ENCODE data around the gene MAPK6. TPM values are rescaled to one million over a fixed set of nuclear protein-coding genes. Genes with fewer than 3 reads are reported as not detected.

MAPK6 gene
- total and polyA plus RNA-seq, 10 of the 15 experiments (the other 5 are each of a cell fraction or from before 2014, with no cell fraction given): 20.6 to 100 (median 52.6) TPM

DNA sequence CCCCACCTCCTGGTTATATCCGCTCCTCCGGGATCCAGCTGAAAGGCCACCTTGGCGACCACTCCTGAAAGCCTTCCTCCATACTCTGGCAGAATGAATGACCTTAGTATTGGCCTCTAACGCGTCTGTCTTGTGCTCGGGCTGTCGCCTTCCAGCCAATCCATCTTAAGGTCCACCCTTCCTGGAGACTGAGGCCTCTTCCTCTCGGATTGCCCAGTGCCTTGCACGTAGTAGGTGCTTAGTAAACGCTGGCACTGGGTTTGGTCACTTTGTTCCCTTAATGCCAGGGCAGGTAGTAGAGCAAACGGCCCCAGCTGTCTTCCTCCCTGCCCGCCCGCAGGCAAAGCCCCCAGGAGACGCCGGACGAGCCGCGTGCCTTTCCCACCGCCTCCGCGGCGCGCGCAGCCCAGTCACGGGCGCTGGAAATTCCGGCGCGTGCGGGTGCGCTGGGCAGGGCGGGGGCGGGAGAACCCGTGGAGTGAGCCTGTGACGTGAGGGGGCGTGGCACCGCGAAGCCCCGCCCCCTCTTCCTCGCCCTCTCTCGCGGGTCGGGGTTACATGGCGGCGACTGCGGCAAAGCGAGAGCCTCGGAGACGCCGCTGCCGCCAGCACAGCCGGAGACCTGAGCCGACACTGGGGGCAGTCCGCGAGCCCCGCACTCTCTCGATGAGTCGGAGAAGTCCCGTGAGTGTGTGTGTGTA lies at the start of gene MAPK6 (continued):
- TF ChIP-seq, protein P1, sequence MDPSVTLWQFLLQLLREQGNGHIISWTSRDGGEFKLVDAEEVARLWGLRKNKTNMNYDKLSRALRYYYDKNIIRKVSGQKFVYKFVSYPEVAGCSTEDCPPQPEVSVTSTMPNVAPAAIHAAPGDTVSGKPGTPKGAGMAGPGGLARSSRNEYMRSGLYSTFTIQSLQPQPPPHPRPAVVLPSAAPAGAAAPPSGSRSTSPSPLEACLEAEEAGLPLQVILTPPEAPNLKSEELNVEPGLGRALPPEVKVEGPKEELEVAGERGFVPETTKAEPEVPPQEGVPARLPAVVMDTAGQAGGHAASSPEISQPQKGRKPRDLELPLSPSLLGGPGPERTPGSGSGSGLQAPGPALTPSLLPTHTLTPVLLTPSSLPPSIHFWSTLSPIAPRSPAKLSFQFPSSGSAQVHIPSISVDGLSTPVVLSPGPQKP (IDR thresholded peaks at IDR 0.05; ENCODE audit: low read depth, low read length): no peak
- TF ChIP-seq ATF7 (IDR thresholded peaks at IDR 0.05; ENCODE audit: low read depth): no peak
- TF ChIP-seq ESRRA (IDR thresholded peaks at IDR 0.05; ENCODE audit: low read length): no peak
- TF ChIP-seq CEBPB (IDR thresholded peaks at IDR 0.05; ENCODE audit: borderline replicate concordance in 1 of 2, low read depth in 2 of 2, low read length in 2 of 2): no peak
- no peak for TF ChIP-seq ZNF274 (IDR thresholded peaks at IDR 0.05; ENCODE audit: insufficient read depth, insufficient read length)
- TF ChIP-seq MTA3 (IDR thresholded peaks at IDR 0.05; ENCODE audit: borderline replicate concordance, low read length): no peak
- TF ChIP-seq SREBF1 (IDR thresholded peaks at IDR 0.05; ENCODE audit: low read length): no peak; the same call in 1 of the 2 replicates
- TF ChIP-seq ETV6 (conservative IDR thresholded peaks at IDR 0.05 in 1 of 2, IDR thresholded peaks at IDR 0.05 in 1 of 2; ENCODE audit: borderline replicate concordance in 1 of 2, low read depth in 1 of 2): no peak; a peak in 1 of 4 replicates
- peak; percentile 92 to 96; a peak in 3 of 4 replicates for TF ChIP-seq IKZF2 (IDR thresholded peaks at IDR 0.05)
- TF ChIP-seq HDAC6 (IDR thresholded peaks at IDR 0.05; ENCODE audit: unreplicated experiment): no peak
- TF ChIP-seq SP1 (IDR thresholded peaks at IDR 0.05; ENCODE audit: low read depth, low read length): peak; percentile 87
- no peak for TF ChIP-seq ZBTB33 (IDR thresholded peaks at IDR 0.05)
- peak; percentile 68; the same call in 1 of the 2 replicates for TF ChIP-seq CBX5 (IDR thresholded peaks at IDR 0.05; ENCODE audit: low read depth)
- TF ChIP-seq YBX1 (IDR thresholded peaks at IDR 0.05): no peak
- no peak for TF ChIP-seq BMI1 (IDR thresholded peaks at IDR 0.05; ENCODE audit: borderline replicate concordance)
- 0 out of 2 replicates have a peak, but pooled peaks have one; percentile 26 for TF ChIP-seq NFYB (IDR thresholded peaks at IDR 0.05; ENCODE audit: insufficient read depth, low read depth, low read length)
- no peak for TF ChIP-seq HDGF (IDR thresholded peaks at IDR 0.05)
- 0 out of 2 replicates have a peak, but pooled peaks have one; percentile 20 for TF ChIP-seq STAT1 (conservative IDR thresholded peaks at IDR 0.05)
- TF ChIP-seq, protein P2, sequence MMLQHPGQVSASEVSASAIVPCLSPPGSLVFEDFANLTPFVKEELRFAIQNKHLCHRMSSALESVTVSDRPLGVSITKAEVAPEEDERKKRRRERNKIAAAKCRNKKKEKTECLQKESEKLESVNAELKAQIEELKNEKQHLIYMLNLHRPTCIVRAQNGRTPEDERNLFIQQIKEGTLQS (IDR thresholded peaks at IDR 0.05; ENCODE audit: borderline replicate concordance, extremely low read depth, low read depth, low read length): no peak
- TF ChIP-seq HSF1 (IDR thresholded peaks at IDR 0.05; ENCODE audit: low read depth, low read length): no peak
- TF ChIP-seq NRF1 (conservative IDR thresholded peaks at IDR 0.05; ENCODE audit: low read depth, low read length): peak; percentile 45; the same call in 1 of the 2 replicates
- no peak for TF ChIP-seq PBX3 (IDR thresholded peaks at IDR 0.05; ENCODE audit: insufficient replicate concordance, low read depth, low read length)
- no peak for TF ChIP-seq CBX3 (IDR thresholded peaks at IDR 0.05; ENCODE audit: borderline replicate concordance, low read depth)
- no peak for TF ChIP-seq NFYA (IDR thresholded peaks at IDR 0.05; ENCODE audit: borderline replicate concordance, low read depth, low read length)
- peak; percentile 100 for TF ChIP-seq BHLHE40 (IDR thresholded peaks at IDR 0.05; ENCODE audit: borderline replicate concordance in 1 of 2, low read depth in 2 of 2, low read length in 1 of 2)

Data from GM12878 (cell line).